ENCODE measurements around the gene RSPRY1.
"Not testable (repeated sequence)": the region's sequence is repeated elsewhere in the genome, so short reads cannot be mapped to it uniquely, and the experiment has no call there.

Gene RSPRY1

GRCh38 chr16:57273359-57273758 lies 87.2 kb downstream of the RSPRY1 start:
- DNase-seq: no peak

- DNase-seq: no peak
Measured at GRCh38 chr16:57273826-57274225, 87.7 kb downstream of the RSPRY1 start.

- not testable (repeated sequence) for DNase-seq
Measured at GRCh38 chr16:57275946-57276345, 89.8 kb downstream of the RSPRY1 start.

- DNase-seq: peak; percentile 65 to 87 (median 82)
Measured at GRCh38 chr16:57276596-57276995, 90.5 kb downstream of the RSPRY1 start.

GRCh38 chr16:57277586-57277985 lies 91.5 kb downstream of the RSPRY1 start:
- DNase-seq: peak; percentile 42 to 58 (median 52)

- no peak for DNase-seq
Measured at GRCh38 chr16:57278494-57278893, 92.4 kb downstream of the RSPRY1 start.

- DNase-seq: no peak
Measured at GRCh38 chr16:57279780-57280638, 93.9 kb downstream of the RSPRY1 start.

GRCh38 chr16:57281791-57282190 lies 95.7 kb downstream of the RSPRY1 start:
- no peak for DNase-seq

GRCh38 chr16:57282510-57283213 lies 96.5 kb downstream of the RSPRY1 start:
- DNase-seq: no peak

GRCh38 chr16:57283214-57283958 lies 97.3 kb downstream of the RSPRY1 start:
- no peak for DNase-seq

GRCh38 chr16:57283959-57284208 lies 97.8 kb downstream of the RSPRY1 start:
- no peak for DNase-seq

GRCh38 chr16:57284209-57284951 lies 98.3 kb downstream of the RSPRY1 start, which contains the start of gene PLLP:
PLLP (minus strand) TSS chr16:57284672; CDS start chr16:57284540, 132 bp downstream.
- peak; percentile 28 to 63 (median 45) for DNase-seq

GRCh38 chr16:57284952-57285363 lies 98.8 kb downstream of the RSPRY1 start:
- no peak for DNase-seq

GRCh38 chr16:57285379-57285778 lies 99.2 kb downstream of the RSPRY1 start:
- no peak for DNase-seq

GRCh38 chr16:57289391-57290257 lies 103.5 kb downstream of the RSPRY1 start:
- DNase-seq: no peak

Data from suppressor macrophage (primary cell).